CD4-positive, alpha-beta T cell treated with Interleukin-1 beta for 1 hour (primary cell): ENCODE data around the gene PLAU.
"Not testable (repeated sequence)": the region's sequence is repeated elsewhere in the genome, so short reads cannot be mapped to it uniquely, and the experiment has no call there.

Source experiments
- DNase-seq, 2 donors: peaks; one replicate each; pipeline ENCODE4 v3.0.0-alpha.2; 2020 to 2022

The PLAU gene

DNA sequence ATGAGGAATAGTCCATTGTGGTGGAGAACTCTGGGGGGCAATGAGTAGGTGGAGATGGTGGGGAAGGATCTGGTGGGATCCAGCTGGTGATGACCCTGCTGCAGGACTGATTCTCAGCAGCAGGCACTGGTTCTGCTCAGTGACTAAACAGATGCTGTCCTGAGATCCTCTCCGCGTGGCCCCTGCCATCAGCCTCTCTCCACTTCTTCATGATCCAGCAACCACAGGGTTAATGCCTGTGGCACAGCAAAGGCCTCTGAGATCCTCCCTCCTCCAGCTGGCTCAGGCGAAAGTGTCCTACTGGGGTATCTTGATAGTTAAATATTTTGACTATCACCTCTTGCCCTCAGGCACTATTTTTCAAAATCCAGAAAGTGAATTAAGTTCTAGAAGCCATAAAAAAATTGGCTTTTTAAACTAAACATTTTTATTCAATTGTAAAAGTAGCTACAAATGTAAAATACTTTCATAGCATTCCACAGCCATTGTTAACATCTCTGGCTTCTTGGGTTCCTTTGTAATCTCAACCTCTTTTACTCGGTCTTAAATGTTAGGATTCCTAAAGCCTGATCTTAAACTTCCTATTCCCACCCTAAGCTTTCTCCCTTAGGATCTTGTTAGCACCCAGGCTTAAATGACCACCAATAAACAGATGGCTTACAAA lies 13.1 kb downstream of the PLAU start:
- DNase-seq, result no peak

GRCh38 chr10:73924935-73925334 lies 14.0 kb downstream of the PLAU start:
- no peak for DNase-seq

GRCh38 chr10:73925539-73925938 lies 14.6 kb downstream of the PLAU start:
- no peak for DNase-seq

DNA sequence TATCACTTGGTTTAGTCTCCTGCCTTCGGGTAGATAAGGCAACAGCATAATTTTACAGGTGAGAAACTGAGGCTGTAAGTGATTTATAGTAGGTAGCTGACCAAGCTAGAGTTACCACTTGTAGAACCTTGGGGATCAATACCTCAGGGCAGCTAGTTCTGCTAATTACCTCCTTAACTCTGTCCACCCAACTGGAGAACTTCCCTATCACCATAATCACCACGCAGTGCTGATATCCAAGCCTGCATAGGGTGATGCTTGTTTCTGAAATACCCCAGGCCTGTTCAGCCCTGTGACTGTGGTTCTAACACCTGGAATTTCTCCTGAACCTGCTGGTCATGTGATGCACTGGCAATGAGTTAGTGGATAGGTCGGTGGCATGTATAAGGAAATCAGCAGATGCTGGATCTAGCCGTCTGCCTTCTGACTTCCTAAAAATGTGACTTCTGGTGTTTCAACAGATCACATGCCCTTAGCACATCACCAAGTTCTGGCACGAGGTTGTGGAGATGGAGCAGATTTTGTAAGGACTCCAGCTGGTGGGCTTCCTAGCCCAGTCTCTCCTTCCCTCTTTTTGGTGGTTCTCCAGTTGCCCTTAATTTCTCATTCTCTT lies 15.3 kb downstream of the PLAU start:
- peak in 1 of 2 donors; percentile 28 for DNase-seq

DNA sequence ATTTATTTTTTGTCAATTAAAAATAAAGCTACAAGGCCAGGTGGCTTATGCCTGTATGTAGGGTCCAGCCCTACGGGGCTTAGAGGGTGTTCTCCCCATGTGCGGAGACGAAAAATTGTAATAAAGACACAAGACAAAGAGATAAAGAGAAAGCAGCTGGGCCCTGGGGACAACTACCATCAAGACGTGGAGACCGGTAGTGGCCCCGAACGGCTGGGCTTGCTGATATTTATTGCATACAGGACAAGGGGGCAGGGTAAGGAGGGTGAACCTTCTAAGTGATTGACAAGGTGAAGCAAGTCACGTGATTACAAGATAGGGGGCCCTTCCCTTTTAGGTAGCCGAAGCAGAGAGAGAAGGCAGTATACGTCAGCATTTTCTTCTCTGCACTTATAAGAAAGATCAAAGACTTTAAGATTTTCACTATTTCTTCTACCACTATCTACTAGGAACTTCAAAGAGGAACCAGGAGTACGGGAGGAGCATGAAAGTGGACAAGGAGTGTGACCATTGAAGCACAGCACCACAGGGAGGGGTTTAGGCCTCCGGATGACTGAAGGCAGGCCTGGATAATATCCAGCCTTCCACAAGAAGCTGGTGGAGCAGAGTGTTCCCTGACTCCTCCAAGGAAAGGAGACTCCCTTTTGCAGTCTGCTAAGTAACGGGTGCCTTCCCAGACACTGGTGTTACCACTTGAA lies 19.8 kb downstream of the PLAU start:
- DNase-seq, result not testable (repeated sequence)

DNA sequence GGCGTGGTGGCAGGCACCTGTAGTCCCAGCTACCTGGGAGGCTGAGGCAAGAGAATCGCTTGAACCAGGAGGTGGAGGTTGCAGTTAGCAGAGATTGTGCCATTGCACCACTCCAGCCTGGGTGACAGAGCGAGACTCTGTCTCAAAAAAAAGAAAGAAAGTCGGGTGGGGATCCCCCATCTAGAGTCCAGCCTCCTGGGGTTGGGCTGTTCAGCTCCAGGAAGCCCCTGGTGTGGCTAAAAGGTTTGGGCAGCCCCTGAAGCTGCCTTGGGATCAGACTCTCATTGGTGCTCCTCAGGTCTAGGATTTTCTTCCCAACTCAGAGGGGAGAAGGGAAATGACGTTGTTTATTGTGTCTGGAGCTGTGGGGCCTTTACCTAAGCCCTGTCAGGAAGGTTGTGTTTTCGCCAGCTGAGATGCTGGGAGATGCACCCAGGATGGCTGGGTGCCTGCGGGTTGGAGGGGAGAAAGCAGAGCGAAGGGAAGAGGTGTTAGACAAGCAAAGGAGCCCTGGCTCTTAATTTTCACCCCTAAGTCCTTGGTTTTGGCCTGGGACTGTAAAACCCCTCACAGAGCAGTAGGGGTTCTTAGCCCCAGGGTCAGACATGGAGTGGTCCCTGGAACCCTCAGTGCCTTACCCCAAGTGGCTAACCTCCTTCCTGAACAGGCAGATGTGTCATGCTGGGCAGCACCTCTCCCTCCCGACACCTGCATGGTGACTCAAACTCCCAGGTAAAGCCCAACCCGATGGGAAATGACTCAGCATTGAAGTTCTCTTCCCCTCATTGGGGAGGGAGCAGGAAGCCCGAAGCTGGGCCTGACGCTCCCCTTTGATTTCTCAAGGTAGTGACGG lies 21.1 kb downstream of the PLAU start:
- peak in 1 of 2 donors; percentile 46 for DNase-seq

- DNase-seq, result peak in 1 of 2 donors; percentile 41
Measured at GRCh38 chr10:73932620-73933112, 21.7 kb downstream of the PLAU start.

DNA sequence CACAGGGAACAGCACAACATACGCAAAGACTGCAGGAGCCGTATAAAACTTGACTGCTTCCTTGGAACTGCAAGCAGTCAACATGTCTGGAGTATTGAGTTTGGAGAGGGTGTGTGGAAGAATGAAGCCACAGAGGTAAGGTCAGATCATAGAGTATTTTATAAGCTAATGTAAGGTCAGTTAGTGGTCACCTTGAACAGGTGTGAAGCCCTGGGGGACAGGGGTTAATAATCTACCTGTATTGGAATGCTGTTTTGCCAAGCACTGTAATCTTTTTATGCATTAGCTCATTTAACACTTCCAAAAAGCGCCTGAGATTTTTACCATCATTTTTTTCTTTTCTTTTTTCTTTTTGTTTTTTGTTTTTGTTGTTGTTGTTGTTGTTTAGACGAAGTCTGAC lies 23.1 kb downstream of the PLAU start:
- no peak for DNase-seq

DNA sequence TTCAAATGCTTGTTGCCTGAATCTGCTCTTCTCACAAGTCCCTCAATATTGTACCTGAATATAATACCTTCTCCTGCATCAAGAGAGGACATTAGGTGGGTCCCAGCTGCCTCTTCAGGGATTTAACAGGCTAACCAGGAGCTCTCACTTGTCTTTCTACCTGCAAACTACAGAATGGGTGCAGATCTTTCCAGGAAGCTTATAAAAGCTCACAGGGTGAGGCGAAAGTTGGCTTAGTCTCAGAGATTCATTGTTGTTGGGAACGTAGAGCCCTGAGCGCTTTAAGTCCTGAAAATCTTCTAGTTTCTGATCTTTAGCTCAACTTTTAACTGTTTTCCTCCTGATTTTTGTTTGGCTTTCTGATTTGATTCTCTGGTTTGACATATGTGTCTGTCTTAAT lies 25.0 kb downstream of the PLAU start:
- no peak for DNase-seq

GRCh38 chr10:73937333-73938043 lies 26.6 kb downstream of the PLAU start:
- no peak for DNase-seq

DNA sequence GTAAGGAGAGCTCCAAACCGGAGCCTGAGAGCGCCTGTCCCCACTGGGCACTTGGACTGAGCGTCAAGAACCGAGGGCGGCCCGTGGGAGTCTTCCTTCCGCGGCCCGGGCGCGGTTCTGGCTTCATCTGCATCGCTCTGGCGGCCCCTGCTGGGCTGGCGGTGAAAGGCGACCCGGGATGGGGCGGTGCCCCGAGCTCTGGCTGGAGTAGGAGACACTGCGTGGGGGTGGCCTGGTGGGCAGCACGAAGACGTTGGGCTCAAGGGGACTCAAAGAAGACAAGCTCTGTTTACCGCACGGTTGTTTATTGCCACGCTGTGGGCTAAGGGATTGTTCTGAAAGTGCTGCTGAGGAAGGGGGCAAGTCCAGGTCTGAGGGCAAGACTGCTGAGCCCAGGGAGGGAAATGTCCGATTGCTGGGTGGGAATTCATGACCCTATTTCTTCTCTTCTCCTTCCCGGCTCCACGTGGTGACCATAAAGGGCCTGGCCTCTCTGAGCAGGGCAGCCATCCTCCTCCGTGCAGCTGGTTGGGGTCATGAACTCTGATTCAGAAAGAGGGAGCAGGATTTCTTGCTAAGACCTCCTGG lies 29.8 kb downstream of the PLAU start:
- DNase-seq, result peak; percentile 84 to 88

DNA sequence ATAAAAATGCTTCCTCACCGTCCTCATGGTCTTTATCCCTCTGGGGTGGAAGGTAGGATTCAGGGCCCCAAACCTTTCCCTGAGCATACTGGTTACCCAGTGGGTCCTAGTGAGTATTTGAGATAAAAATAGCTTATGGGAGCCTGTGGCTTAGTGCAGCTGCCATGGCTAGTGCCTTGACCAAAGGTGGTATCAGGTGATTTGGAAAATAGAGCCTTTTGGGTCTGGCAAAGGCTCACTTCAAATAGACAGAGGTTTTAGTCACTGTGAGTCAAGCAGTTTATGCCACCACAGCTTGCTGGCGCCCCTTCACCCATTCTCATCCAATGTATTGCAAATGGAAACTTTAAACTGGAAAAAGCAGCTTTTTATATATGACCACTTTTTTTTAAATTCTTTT lies 30.4 kb downstream of the PLAU start:
- DNase-seq, result no peak

GRCh38 chr10:73944356-73945100 lies 33.6 kb downstream of the PLAU start:
- no peak for DNase-seq

- no peak for DNase-seq
Measured at GRCh38 chr10:73946253-73947145, 35.6 kb downstream of the PLAU start.

DNA sequence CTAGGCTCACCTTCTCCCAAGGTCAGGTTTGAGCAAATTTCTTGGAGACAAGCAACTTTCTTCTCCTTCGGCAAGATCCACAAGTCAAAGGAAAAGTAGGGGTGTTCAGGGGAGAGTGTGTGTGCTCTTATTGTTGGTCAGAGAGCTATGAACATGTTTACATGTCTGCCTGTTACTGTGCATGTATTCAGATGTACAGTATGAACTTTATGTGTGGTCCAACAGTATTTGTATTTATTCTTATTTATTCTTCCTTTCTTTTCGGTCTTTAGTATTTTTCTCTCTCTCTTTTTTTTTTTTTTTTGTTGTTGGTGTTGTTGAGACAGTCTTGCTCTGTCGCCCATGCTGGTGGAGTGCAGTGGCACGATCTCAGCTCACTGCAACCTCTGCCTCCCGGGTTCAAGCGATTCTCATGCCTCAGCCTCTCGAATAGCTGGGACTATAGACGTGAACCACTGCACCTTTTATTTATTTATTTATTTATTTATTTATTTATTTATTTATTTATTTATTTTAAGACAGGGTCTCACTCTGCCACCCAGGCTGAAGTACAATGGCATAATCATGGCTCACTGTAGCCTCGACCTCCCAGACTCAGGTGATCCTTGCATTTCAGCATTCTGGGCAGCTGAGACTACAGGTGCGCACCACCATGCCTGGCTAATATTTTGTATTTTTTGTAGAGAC lies 38.2 kb downstream of the PLAU start:
- DNase-seq, result no peak

DNA sequence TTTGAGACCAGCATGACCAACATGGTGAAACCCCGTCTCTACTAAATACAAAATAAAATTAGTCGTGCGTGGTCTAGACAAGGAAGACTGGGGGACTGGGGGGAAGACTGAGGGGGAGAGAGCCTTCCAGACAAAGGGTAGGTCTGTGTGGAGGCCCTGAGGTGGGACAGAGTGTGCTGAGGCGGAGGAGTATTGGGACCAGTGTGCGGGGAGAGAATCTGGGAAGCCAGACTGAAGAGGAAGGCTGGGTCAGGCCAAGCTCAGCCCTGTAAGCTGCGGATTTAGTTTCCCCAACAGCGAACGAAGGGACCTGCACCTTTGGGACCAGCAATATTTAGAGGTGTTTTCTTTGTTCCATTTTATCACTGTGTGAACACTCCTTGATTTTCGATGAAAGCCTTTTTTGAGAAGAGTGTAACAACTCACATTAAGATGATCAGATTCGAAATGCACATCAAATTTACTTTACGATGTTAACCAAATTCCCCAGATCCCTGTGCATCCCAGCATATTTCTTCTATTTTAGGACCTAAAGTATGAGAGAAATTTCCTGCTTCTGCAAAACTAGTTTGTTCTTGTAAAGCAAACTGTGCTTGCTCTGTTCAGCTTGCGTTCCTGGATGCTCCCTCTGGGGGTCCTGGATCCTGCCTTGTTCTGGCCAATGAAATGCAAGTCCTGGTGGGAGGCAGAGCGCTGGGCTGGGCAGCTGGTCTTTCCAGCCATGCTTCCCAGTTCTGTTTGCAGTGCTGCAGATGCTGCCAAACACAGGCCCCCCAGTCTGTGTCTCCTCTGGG lies 39.4 kb downstream of the PLAU start:
- DNase-seq, result no peak

GRCh38 chr10:73953665-73954064 lies 42.7 kb downstream of the PLAU start:
- DNase-seq, result no peak

DNA sequence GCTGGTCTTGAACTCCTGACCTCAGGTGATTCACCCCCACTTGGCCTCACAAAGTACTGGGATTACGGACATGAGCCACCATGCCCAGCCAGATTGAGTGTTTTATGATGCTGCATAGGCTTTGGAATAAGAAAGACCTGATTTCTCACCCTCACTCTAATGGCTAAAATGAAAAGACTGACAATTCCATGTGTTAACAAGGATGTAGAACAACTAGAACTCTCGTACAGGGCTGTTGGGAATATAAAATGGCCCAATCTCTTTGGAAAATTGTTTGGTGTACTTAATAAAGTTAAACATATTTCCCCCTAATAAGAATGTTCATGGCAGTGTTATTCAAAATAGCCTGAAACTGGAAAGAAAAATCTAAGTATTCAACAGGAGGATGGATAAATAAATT lies 43.8 kb downstream of the PLAU start:
- DNase-seq, result no peak

GRCh38 chr10:73955719-73956118 lies 44.8 kb downstream of the PLAU start:
- DNase-seq, result no peak
